HG03159 (cell line): ENCODE measurements around the gene KLK12.

Source experiments
- ATAC-seq: cut with Tn5 transposase; IDR thresholded peaks from one replicate; pipeline ENCODE4 v1.9.1; 2021; ENCODE audit warnings: mild to moderate bottlenecking, moderate library complexity; ENCODE audit not compliant: unreplicated experiment

The KLK12 gene, protein sequence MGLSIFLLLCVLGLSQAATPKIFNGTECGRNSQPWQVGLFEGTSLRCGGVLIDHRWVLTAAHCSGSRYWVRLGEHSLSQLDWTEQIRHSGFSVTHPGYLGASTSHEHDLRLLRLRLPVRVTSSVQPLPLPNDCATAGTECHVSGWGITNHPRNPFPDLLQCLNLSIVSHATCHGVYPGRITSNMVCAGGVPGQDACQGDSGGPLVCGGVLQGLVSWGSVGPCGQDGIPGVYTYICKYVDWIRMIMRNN

DNA sequence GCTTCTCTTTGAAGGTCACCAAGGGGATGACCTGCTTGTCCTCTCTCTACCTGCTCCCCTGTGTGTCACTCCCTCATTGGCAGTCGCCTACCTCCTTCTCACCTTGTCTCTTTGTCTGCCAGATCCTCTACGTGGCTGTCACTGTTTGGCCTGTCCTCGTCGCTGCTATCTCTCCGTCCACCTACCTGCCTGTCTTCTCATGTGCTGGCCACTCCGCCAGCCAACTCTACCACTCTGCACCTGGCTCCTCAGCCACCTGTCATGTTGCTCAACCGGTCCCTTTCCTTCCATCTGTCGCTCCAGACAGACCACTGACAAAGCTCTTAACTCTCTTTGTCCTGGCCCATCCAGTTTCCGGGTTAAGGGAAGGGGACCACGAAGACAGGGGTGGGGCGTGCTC, at the start of gene KLK12:
Gene KLK12 (minus strand): TSS at position 299 of the 400 bp plus-strand sequence. CDS start 381 bp downstream, outside the sequence.
- no peak for ATAC-seq

DNA sequence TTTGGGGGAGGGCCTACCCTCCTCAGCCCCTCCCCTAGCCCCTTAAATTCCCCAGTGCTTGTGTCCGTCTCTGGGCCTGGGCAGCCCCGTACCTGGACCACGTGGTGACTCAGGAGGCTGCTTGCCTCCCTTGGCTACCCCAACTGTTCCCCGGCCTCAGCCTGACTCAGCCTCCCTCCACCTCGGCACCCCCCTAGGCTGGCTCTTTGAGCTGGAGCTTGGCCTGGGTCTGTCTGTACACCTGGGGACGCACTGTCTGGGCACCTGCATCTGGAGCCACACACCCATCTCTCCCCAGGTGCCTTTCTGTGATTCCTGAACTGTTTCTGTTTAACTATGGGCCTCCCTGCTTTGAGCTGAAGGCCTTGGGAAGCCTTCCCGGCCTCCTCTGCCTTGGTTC, 49.7 kb upstream of the KLK12 start:
- no peak for ATAC-seq

DNA sequence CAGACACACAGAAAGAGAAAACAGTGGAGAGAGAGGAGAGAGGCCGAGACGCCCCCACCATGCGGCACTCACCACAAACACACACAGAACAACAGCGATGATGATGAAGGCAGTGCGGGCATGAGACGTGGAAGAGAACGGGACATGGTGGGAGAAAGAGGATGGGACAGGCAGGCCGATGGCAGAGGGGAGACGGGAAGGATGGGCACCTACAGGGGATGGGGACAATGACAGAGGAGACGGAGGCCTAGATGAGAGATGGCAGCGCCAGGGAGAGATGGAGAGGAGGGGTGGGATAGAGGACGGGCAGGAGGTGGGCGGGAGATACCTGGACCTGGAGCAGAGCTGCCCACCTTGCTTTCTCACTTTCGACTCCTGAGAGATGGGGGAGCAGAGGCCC, 49.0 kb upstream of the KLK12 start:
- ATAC-seq, result no peak

DNA sequence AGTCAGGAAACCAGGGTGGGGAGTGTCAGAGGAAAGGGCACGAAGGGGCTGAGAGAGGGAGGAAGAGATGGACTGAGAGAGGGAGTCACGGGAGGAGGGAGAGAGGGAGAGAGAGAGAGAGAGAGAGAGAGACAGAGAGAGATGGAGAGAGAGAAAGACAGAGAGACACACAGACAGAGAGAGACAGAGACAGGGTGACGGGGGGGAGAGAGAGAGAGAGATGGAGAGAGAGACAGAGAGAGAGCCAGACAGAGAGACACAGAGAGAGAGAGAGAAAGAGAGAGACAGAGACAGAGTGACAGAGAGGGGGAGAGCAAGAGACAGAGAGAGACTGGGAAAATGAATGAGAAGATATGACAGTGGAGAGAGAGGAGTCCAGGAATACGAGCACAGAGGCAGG, 48.4 kb upstream of the KLK12 start:
- ATAC-seq, result no peak

DNA sequence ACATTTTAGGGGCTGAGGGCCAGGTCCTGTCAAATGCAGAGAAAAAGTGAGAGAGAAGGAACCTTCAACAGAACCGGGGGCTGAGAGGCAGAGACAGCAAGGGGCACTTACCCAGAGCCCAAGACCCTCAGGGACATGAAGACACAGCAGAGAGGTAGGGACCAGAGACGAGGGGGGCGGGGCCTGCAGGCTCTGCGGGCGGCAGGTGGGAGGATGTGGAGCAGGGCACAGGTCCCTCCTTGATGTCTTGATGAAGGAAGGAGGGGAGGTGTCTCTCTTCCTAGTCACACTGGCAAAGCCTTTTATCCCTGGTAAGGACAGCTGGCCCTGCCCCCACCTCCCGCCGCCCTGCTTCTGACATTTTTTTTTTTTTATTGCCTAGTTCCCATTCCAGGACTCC, 47.8 kb upstream of the KLK12 start, which contains the start of gene KLK14:
Gene KLK14 (minus strand): TSS at position 277 of the 400 bp plus-strand sequence. CDS start 273 bp downstream, at position 4.
- ATAC-seq, result no peak

DNA sequence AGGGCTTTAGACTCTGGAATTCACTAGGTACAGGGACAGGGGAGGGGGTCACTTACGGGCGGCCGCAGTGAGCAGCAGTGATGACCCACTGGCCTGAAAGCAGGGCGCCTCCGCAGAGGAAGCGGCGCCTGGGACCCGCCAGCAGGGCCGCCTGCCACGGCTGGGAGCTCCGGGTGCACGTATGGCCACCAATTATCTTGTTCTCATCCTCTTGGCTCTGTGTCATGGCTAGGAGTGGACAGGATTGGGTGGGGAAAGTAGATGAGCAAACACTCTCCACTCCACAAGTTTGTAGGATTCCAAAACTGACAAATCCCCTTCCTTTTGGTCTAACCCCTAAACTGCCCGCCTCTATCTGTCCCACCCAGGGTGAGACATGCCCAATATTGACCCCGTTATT, 46.7 kb upstream of the KLK12 start:
- no peak for ATAC-seq

DNA sequence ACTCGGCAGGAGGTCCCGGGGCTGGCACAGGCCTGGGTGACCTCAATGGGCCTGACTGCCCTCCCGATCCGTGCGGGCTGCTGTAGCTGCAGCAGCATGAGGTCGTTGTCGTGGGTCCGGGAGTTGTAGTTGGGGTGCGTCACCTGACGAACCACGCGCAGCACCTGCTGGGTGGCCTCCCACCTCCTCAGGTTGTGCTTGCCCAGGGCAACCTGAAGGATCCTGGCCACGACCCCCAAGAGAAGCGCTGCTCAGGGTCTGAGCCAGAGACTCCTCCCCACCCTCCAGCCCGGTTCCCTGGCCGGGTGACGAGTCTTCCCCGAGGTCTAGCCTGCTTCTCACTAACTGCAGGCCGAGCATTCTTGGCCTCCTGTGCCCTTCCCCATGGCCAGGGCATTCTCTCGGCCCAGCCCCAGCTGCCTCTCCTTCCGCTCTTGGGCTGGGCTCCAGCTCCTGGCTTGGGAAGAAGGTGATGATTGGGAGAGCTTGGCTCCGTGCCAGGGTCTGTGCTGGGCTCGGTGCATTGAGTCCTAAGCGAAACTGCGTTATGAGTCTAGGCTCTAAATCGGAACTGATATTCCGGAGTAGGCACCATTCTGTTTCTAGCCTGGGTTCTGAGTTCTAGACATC, 44.8 kb upstream of the KLK12 start:
- no peak for ATAC-seq

DNA sequence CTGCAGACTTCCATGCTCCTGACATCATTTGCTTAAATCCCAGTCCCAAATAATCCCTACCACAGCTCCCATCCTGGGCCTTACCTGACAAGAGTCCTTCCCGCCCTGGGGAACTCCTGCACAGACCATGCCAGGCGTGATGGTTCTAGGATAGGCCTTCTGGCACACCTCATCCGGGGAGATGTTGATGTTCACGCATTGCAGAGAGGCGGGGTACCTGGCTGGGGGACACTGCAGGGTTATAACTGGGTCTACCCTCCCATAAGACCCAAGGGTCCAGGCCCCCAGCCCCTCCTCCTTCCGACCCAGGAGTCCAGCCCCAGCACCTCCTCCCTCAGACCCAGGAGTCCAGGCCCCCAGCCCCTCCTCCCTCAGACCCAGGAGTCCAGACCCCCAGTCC, 43.9 kb upstream of the KLK12 start:
- no peak for ATAC-seq

DNA sequence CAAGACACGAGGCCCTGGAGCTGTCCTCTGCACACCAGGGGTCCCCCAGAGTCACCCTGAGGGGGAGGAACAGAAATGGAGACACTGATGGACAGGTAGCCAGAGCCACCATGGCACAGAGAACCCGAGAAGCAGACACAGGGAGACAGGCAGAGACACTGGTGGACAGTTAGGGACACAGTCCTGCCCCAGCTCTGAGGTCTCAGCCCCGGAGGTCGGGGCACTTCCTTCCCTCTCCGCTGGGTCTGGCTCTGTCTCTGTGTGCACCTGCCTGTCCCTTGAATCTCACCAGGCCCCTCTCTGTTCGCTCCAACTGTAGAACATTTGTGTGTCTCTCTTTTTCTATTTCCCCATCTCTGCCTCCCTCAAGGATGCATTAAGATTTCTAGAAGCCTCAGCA, 43.3 kb upstream of the KLK12 start:
- ATAC-seq, result no peak

DNA sequence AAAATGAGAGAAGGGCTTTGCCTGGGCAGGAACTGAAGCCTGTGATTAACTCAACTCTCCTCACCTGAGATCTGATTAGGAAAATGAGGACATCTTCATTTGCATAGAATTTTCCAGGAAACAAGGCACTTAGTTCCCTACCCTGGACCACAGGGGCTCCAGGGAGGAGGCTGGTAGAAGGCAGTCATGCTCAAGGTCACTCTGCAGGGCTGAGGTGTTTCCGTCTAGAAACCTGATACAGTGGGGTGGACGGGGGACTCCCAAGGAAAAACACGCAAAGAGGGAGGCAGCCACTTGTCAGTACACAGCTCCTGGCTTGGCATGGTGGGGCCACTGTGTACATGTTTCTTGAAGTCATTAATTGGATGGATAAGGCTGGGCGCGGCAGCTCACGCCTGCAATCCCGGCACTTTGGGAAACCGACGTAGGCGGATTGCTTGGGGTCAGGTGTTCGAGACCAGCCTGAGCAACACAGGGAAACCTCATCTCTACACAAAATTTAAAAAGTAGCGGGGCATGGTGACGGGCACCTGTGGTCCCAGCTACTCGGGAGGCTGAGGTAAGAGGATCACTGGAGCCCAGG, 41.9 kb upstream of the KLK12 start:
- ATAC-seq, result no peak

DNA sequence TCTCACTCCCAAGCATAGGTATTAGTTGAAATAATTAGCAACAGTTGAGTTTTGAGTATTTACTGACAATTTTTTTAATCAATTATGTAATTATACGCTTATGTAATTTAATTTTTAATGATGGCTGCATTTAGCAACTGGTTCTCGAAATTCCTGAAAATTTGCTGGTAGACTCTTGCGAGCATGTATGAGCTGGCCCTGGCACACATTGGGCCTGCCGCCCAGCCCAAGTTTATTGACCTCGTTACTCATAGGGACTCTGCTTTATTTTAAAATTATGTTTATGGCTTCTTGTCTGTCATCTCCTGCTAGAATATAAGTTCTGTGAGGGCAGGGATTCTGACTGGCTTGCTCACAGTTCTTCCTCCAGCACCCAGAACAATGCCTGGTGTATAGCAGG, 41.2 kb upstream of the KLK12 start:
- ATAC-seq, result no peak

DNA sequence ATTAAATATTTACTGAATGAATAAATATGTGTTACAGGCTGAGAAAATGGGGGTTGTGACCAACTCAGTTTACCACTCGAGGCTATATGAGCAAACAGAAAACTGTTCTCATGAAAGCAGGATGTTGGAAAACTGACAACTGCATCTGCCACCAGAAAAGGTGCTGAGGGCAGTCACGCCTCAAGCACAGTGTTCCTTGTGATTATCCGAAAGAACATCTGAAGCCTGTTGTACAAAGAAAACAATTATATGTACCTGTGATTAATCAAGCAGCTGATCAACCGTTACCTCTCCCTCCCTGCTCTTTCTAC, 36.2 kb upstream of the KLK12 start:
- no peak for ATAC-seq

DNA sequence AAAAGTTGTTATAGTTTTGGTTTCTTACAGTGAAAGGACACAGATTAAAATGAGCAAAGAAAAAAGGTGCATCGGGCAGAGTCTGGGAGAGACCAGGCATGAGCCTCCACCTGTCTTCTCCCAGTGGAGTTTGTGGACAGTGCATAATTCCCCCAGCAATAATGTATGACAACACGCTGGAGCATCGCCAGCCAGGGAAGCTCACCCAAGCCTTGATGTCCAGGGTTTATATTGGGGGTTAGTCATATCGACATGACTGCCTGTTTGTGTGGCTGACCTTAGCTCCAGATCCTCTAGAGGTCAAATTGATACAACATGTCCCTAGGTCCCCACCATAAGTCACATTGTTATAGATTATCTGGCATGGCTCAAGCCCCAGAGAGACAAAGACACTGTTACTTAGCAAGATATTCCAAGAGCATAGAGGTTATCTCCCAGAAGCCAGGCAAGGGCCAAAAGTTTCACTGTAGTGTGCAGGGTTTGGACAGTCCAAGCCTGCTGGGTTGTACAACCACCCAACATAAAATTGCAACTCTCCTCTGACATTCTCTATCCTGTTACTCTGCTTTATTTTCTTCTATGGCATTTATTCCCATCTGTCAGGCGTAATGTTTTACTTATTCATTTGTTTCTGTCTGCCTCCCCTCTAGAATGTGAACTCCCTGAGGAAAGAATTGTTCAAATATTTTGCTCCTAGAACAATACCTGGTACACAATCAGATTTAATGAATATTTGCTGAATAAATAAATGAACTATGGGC, 35.7 kb upstream of the KLK12 start:
- ATAC-seq, result no peak

DNA sequence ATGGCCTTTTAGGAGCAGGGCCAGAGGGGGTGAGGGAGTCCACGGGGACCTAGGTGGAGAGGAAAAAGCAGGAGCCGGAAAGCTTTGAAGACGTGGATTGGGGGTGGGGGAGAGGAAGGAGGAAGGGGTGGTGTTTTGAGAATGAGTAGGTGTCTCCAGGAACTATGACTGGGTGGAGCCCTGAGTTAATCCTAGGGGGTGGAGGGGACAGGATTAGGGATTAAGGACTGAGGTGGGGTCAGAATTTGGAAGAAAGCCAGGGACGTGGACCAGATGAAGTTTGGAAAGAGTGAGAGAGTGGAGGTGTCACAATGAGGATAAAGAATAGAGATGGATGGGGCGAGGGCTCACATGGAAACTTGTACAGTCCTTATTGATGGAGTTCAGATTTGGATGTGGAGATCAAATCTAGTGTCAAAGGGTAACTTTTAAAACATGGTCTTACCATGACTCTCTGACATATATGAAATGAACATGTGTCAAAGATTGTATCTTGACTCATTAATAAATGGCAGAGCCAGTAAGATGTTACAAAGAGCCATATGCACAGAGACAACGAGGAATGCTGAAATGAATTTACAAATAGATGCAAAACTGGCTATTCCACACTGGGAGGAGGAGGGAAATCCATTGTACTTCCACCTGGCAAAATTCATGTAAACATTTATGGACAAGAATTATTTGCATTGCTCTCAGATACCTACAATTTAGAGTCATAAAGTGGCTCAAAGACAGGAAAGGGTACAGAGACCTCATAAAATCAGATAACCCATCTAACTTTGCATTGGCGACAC, 31.8 kb upstream of the KLK12 start:
- ATAC-seq, result no peak

DNA sequence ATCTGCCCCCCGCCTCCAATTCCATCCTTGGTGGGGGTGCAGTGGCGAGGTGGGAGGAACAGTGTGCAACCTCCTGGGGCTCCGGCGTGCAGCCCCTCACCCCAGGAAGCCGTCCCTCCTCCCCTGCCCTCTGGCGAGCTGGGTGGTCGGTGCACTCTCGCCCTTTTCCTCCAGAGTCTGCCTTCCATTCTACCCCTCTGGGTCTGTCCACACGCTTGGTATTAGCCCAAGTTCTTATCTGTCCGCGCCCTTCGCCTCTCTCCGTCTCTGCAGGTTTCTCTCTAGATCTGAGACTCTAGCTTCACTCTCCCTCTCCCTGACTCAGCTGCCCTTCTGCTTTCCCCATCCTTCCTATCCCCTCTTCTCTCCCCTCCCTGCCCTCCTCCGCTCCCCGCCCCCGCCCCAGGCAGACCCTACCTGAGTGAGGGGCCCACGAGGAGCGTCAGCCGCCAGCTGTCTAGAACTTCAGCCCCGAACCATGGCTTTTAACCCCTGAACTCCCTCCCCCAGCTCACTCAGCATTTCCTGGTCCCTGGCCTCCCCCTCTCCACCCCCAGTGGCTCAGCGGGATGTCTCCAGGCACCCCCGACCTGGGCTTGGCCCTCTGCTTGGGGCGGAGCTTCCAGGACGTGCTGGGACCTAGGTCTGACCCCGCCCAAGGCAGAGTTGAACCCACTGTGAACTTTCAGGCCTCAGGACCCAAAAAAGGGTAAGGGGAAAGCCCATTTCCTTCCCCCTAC, 30.6 kb upstream of the KLK12 start:
- no peak for ATAC-seq

DNA sequence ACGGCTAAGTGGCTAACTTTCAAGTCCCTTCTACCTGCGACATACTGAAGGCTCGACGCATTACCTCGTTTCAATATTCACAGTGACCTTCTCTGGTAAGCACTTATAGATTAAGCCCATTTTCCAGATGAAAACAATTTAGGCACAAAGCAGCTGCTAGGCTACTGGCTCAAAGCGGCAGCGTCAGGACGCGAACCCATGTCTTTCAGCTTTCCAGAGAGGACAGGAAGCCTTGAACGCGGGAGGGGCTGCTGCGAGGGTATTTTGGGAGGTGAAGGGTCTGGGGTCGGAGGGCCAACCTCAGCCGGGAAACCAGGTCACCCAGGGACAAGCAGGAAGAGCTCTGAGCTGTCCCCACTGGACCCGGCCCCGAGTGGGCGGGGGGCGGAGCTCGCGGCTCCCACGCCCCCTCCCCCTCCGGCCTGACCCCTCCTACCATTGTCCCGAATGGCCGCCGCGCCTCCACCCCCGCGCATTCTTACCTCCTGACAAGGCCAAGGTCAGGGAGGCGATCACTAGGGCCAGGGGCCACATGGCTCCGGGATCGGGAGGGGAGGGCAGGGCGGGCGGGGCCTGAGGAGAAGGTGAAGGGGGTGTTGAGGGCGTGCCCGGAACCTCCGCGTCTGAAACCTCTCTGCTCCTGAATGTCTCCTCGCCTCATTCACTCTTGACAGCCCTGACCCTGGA, 29.9 kb upstream of the KLK12 start, which contains the start of gene KLK13:
Gene KLK13 (minus strand): TSS at position 559 of the 687 bp plus-strand sequence. CDS start 25 bp downstream, at position 534.
- no peak for ATAC-seq

DNA sequence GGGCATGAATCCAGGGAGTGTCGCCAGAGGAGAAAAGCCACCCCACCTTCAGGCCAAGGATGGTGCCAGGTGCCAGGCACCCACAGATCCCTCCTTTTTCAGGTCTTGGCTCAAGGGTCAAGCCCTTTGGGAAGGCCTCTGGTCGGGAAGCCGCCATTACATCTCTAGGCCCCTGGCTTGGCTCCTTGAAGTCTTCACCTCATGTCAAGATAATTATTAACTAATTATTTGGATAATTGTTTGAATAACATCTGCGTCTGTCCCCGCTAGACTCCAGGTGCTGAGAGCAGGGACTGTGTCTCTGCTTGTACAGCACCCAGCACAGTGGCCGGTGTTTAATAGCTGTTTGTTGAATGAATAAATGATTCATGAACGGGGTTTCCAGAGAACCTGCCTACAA, 28.9 kb upstream of the KLK12 start:
- no peak for ATAC-seq

DNA sequence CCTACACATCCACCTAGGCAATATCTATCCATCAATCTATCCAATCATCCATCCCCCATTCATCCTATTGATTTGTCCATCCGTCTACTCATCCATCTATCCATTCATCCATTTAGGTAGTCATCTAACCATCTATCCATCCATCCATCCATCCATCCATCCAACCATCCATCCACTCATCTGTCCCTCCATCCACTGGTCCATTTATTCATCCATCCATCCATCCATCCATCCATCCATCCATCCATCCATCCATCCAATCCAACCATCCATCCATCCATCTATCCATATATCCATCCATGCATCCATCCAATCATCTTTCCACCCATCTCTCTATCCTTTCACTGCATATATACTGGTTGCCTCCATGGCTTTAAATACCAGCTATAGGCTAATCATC, 26.2 kb upstream of the KLK12 start:
- ATAC-seq, result no peak

DNA sequence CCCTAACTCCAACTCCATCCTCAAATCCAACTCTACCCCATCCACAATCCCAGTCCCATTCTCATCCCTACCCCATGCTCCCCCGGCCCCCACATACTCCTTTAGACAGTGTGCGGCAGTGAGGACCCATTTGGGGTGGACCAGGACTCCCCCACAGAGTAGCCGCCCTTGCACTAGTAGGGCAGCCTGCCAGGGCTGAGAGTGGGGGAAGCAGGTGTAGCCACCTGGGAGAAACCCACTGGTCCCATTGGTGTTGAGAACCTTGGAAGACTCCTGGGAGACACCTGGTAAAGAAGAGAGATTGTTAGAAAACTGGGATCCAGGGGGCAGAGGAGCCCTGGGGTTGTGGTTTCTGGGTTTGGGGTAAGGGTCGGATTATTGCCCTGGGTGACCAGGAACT, 25.5 kb upstream of the KLK12 start:
- ATAC-seq, result no peak

DNA sequence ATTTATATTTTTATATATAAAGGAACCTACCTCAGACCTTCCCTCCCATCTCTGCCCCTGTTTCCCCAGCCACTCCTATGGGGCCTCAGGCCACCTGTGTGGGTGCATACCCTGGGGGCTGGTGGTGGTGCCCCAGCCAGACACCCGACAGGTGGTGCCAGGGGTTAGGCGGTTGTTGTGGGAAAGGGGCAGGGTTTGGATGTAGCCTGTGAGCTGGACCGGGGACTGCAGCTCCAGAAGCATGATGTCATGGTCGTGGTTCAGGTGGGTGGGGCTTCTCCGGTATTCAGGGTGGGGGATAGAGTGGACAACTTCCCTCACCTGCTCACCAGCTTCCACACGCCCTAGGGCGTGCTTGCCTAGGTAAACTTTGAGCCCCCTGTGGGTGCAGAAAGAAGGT, 24.9 kb upstream of the KLK12 start:
- no peak for ATAC-seq
